ENCODE measurements around the gene VMP1. TPM values are rescaled to one million over a fixed set of nuclear protein-coding genes. Genes with fewer than 3 reads are reported as not detected.

VMP1 gene
- total and polyA plus RNA-seq, 2 of the 13 experiments (the other 11 are each of a cell fraction or from before 2014, with no cell fraction given): 186 to 271 TPM

GRCh38 chr17:59837308-59838051 lies 130.0 kb downstream of the VMP1 start (continued):
- peak; percentile 68; the same call in 1 of the 2 replicates for TF ChIP-seq GATAD1 (CRISPR knock-in tag; IDR thresholded peaks at IDR 0.05)
- peak; percentile 49; the same call in 1 of the 2 replicates for TF ChIP-seq HNRNPUL1 (IDR thresholded peaks at IDR 0.05; ENCODE audit: low read depth, low read length)
- TF ChIP-seq NR2F1 (CRISPR knock-in tag; IDR thresholded peaks at IDR 0.05): no peak; a peak in 1 of 4 replicates
- TF ChIP-seq THAP7 (CRISPR knock-in tag; IDR thresholded peaks at IDR 0.05): no peak
- TF ChIP-seq ZNF431 (CRISPR knock-in tag; IDR thresholded peaks at IDR 0.05; ENCODE audit: borderline replicate concordance, low read depth): peak; percentile 33; the same call in 1 of the 2 replicates
- peak; percentile 23; the same call in 1 of the 2 replicates for TF ChIP-seq STAT6 (CRISPR knock-in tag; IDR thresholded peaks at IDR 0.05; ENCODE audit: borderline replicate concordance)
- no peak for TF ChIP-seq USF2 (IDR thresholded peaks at IDR 0.05; ENCODE audit: low read depth, low read length)
- TF ChIP-seq USF2 (CRISPR knock-in tag; IDR thresholded peaks at IDR 0.05; ENCODE audit: borderline replicate concordance): peak; percentile 92; the same call in 1 of the 2 replicates
- no peak; the same call in 1 of the 2 replicates for TF ChIP-seq ZHX1 (CRISPR knock-in tag; IDR thresholded peaks at IDR 0.05; ENCODE audit: low read depth)
- no peak; the same call in 1 of the 2 replicates for TF ChIP-seq FLYWCH1 (CRISPR knock-in tag; IDR thresholded peaks at IDR 0.05)
- TF ChIP-seq HNRNPLL (IDR thresholded peaks at IDR 0.05; ENCODE audit: low read depth, low read length, poor library complexity, severe bottlenecking): no peak
- TF ChIP-seq ZNF530 (CRISPR knock-in tag; IDR thresholded peaks at IDR 0.05; ENCODE audit: low read depth): no peak
- TF ChIP-seq ZNF468 (CRISPR knock-in tag; IDR thresholded peaks at IDR 0.05): no peak
- no peak for TF ChIP-seq KDM1A (CRISPR knock-in tag; IDR thresholded peaks at IDR 0.05)
- no peak for TF ChIP-seq SRSF1 (optimal IDR thresholded peaks at IDR 0.05; ENCODE audit: low read depth, low read length)
- TF ChIP-seq SATB2 (CRISPR knock-in tag; IDR thresholded peaks at IDR 0.05): 0 out of 2 replicates have a peak, but pooled peaks have one; percentile 22
- TF ChIP-seq ZBTB39 (CRISPR knock-in tag; IDR thresholded peaks at IDR 0.05): no peak
